ENCODE results near the gene CAST. TPM values are rescaled to one million over a fixed set of nuclear protein-coding genes. Genes with fewer than 3 reads are reported as not detected.

The CAST gene
- total and polyA plus RNA-seq, 9 donors: 61.2 to 276 (median 173) TPM

DNA sequence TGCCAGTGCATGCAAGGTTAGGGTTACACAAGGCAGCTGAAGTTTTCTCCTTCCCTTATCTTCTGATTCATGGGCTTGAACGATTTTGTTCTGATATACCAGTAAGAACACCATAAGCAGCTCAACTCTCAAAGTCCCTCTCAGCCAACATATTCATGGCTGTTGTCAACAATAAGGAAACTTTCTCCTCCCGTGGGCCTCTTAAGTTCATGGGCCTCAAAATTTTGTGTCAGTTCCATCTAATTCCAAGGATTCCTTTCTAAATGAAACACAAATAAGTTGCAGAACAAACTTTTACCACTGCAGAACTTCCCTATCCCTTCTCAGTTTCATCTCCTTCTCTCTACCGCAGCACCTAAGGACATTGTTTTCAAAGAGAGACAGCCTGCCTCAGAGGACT is 23.6 kb upstream of the CAST start:
- no peaks in the 10 kb centered on the region for H3K36me3 ChIP-seq
- H3K4me3 ChIP-seq: no peak overlapping the region
- WGBS, 3 donors: 34 to 46% (median 39%) methylated on average over 3 of the region's 3 CpGs
- intact Hi-C loops (cut with DNase I): no loop called here
- no peak overlapping the region for H3K27ac ChIP-seq
- H3K9me3 ChIP-seq: no peaks in the 10 kb centered on the region
- H3K27me3 ChIP-seq: no peaks in the 10 kb centered on the region
- no peak for TF ChIP-seq POLR2A (IDR thresholded peaks at IDR 0.05)
- TF ChIP-seq, protein P1, sequence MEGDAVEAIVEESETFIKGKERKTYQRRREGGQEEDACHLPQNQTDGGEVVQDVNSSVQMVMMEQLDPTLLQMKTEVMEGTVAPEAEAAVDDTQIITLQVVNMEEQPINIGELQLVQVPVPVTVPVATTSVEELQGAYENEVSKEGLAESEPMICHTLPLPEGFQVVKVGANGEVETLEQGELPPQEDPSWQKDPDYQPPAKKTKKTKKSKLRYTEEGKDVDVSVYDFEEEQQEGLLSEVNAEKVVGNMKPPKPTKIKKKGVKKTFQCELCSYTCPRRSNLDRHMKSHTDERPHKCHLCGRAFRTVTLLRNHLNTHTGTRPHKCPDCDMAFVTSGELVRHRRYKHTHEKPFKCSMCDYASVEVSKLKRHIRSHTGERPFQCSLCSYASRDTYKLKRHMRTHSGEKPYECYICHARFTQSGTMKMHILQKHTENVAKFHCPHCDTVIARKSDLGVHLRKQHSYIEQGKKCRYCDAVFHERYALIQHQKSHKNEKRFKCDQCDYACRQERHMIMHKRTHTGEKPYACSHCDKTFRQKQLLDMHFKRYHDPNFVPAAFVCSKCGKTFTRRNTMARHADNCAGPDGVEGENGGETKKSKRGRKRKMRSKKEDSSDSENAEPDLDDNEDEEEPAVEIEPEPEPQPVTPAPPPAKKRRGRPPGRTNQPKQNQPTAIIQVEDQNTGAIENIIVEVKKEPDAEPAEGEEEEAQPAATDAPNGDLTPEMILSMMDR (IDR thresholded peaks at IDR 0.05): no peak
- no peak for TF ChIP-seq EP300 (IDR thresholded peaks at IDR 0.05)
- no peaks in the 10 kb centered on the region for H3K4me1 ChIP-seq (ENCODE audit: insufficient read depth)
- no peak for DNase-seq

DNA sequence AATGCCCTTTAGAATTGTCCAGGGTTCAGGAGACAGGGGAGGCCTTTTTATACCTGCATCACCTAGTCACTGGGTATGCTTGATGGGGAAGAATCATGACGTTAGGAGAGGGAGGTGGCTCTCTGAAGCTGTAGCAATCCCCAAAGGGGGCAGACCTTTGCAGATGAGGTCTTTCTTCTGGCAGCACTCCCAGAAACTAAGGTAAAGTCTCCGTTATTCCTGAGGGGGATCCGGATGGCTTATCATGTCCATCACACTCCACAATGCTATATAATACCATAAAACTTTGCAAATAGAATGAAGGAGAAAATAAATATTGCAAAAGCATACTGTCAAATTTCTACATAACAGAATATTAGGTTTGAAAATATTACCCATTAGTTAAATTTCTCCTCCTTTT is 21.5 kb upstream of the CAST start:
- 29 to 33% (median 31%) methylated on average over 3 of the region's 3 CpGs for WGBS, 3 donors

DNA sequence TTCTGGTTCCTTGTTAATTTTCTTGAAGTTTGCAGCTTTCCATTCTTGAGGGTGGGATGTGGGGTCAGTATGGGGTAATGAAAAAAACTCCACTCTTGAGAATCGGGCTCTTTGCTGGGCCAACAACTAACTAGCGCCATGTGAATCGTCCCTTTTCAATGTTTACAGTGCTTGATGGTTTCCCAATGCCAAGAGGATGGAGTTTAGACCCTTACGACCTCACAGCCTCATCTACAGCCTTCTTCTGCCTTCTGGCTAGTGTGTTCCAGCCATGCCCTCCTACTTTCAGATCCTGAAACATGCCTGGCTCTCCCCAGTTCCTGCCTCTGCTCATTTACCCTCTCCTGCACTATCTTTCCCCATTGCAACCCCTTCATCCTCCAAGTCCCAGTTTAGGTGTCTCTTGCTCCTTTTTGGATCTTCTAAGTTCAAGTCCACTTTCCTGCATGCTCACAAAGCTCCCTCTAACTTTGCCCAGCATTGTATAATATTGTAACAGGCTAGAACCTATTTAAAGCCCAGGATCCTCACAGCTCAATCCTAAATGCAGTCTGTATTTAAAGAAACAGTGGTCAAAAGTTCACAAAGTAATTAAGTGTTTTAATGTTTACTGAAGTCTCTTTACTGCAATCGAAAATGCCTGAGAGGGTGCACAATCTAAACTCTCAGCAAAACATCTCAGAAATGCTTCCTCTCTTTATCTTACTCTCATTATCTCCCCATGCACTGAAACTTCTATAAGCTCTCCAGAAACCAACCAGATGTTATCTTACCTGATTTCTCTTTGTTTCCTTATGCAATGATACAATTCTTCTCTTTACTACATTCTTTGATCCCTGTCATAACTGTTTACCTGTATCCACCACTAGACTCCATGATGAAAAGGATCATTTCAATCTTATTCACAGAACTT is 20.6 kb upstream of the CAST start:
- no peak overlapping the region for H3K4me3 ChIP-seq
- no peaks in the 10 kb centered on the region for H3K27me3 ChIP-seq
- no peak for DNase-seq
- no peaks in the 10 kb centered on the region for H3K36me3 ChIP-seq
- H3K27ac ChIP-seq: no peak overlapping the region
- TF ChIP-seq POLR2A (IDR thresholded peaks at IDR 0.05): no peak
- TF ChIP-seq, protein P1 (IDR thresholded peaks at IDR 0.05): no peak
- WGBS, 3 donors: 55 to 65% (median 63%) methylated on average over 5 of the region's 5 CpGs
- no peaks in the 10 kb centered on the region for H3K9me3 ChIP-seq
- intact Hi-C loops (cut with DNase I): no loop called here
- H3K4me1 ChIP-seq (ENCODE audit: insufficient read depth): no peaks in the 10 kb centered on the region

More for the DNA sequence above, 21.5 kb upstream of the CAST start:
- H3K4me1 ChIP-seq (ENCODE audit: insufficient read depth): no peaks in the 10 kb centered on the region
- intact Hi-C loops (cut with DNase I): no loop called here
- H3K27me3 ChIP-seq: no peaks in the 10 kb centered on the region
- no peak overlapping the region for H3K27ac ChIP-seq
- H3K36me3 ChIP-seq: no peaks in the 10 kb centered on the region
- TF ChIP-seq, protein P1 (IDR thresholded peaks at IDR 0.05): no peak
- TF ChIP-seq POLR2A (IDR thresholded peaks at IDR 0.05) (no peak), EP300 (IDR thresholded peaks at IDR 0.05) (no peak)
- H3K4me3 ChIP-seq: no peak overlapping the region
- no peaks in the 10 kb centered on the region for H3K9me3 ChIP-seq
- no peak for DNase-seq

DNA sequence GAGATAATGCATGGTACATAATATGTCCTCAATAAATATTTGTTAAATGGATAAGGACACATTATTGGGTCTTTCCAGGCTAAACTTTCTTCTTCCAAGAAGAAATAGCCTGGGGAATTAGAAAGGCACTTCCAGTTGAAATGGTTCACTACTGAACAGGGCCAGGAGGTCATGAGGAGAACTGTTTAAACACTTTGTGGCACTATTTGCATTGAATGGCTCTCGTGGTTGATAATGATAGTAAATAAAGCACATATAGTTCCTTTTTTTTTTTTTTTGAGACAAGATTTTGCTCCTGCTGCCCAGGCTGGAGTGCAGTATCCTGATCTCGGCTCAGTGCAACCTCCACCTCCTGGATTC is 19.9 kb upstream of the CAST start:
- Histone ChIP-seq H3K27me3 (no peaks in the 10 kb centered on the region), H3K4me3 (no peak overlapping the region), H3K27ac (no peak overlapping the region), H3K9me3 (no peaks in the 10 kb centered on the region), H3K36me3 (no peaks in the 10 kb centered on the region), H3K4me1 (ENCODE audit: insufficient read depth) (no peaks in the 10 kb centered on the region)
- WGBS, 3 donors: 74 to 90% (median 80%) methylated on average over 2 of the region's 2 CpGs
- DNase-seq: no peak
- TF ChIP-seq POLR2A (IDR thresholded peaks at IDR 0.05) (no peak), EP300 (IDR thresholded peaks at IDR 0.05) (no peak)
- TF ChIP-seq, protein P1 (IDR thresholded peaks at IDR 0.05): no peak
- intact Hi-C loops (cut with DNase I): no loop called here
